Neural cell (in vitro differentiated cells): ENCODE measurements around the gene CTNNA2. TPM values are rescaled to one million over a fixed set of nuclear protein-coding genes. Genes with fewer than 3 reads are reported as not detected.

Experiments
- H2AFZ ChIP-seq: fragments of 200-600, 300-800 bp; sonication (generic), shearing (Covaris generic); 2 replicates; pipeline ENCODE4 v1.6.0; 2014; ENCODE audit warnings: low read depth, mild to moderate bottlenecking, antibody characterized with exemption, low read length, moderate library complexity
- H3F3A ChIP-seq: fragments of 200-600 bp; shearing (Covaris generic); 2 replicates; pipeline ENCODE4 v1.6.1; 2016; ENCODE audit warnings: mild to moderate bottlenecking, moderate library complexity, mixed read lengths, antibody characterized with exemption, low read length; ENCODE audit not compliant: insufficient read depth, poor library complexity, severe bottlenecking
- H3K27ac ChIP-seq: fragments of 200-600, 300-800 bp; sonication (generic), shearing (Covaris generic); 2 replicates; pipeline ENCODE4 v1.5.1; 2014; ENCODE audit warnings: mild to moderate bottlenecking, low read length, moderate library complexity
- H3K27me3 ChIP-seq: fragments of 300-800, 200-600 bp; sonication (generic), shearing (Covaris generic); 2 replicates; pipeline ENCODE4 v1.6.0; 2014; ENCODE audit warnings: mild to moderate bottlenecking, low read depth, low read length, moderate library complexity; ENCODE audit not compliant: insufficient read depth
- H3K36me3 ChIP-seq: fragments of 300-800, 200-600 bp; sonication (generic), shearing (Covaris generic); 2 replicates; pipeline ENCODE4 v1.5.1; 2014; ENCODE audit warnings: mild to moderate bottlenecking, antibody characterized with exemption, low read length, moderate library complexity; ENCODE audit not compliant: insufficient read depth
- H3K4me2 ChIP-seq: fragments of 300-800, 200-600 bp; sonication (generic), shearing (Covaris generic); 2 replicates; pipeline ENCODE4 v1.6.0; 2014; ENCODE audit warnings: mild to moderate bottlenecking, low read length
- H3K4me3 ChIP-seq: fragments of 300-800, 200-600 bp; sonication (generic), shearing (Covaris generic); 2 replicates; pipeline ENCODE4 v1.5.1; 2014; ENCODE audit warnings: mild to moderate bottlenecking, low read length, moderate library complexity
- H3K79me2 ChIP-seq: fragments of 200-600 bp; shearing (Covaris generic); replicated peaks from 2 replicates; pipeline ENCODE4 v1.6.0; 2014; ENCODE audit warnings: mild to moderate bottlenecking, low read length, moderate library complexity; ENCODE audit not compliant: insufficient read depth
- H3K9ac ChIP-seq: fragments of 300-800, 200-600 bp; sonication (generic), shearing (Covaris generic); 2 replicates; pipeline ENCODE4 v1.6.1; 2016; ENCODE audit warnings: mild to moderate bottlenecking, low read length, mixed read lengths
- H3K9me2 ChIP-seq: fragments of 200-600 bp; shearing (Covaris generic); 2 replicates; pipeline ENCODE4 v1.6.1; 2016; ENCODE audit warnings: mild to moderate bottlenecking, low read length, mixed read lengths; ENCODE audit not compliant: insufficient read depth
- H3K9me3 ChIP-seq: fragments of 200-600, 300-800 bp; sonication (generic), shearing (Covaris generic); 2 replicates; pipeline ENCODE4 v1.6.1; 2016; ENCODE audit warnings: mild to moderate bottlenecking, mixed run types, low read length, moderate library complexity, mixed read lengths
- H4K20me1 ChIP-seq: fragments of 200-600 bp; shearing (Covaris generic); 2 replicates; pipeline ENCODE4 v1.6.1; 2016; ENCODE audit warnings: mild to moderate bottlenecking, mixed run types; ENCODE audit not compliant: insufficient read depth
- EP300 ChIP-seq: fragments of 450-650 bp; conservative IDR thresholded peaks from 2 replicates; pipeline ENCODE4 v1.6.1; 2014; ENCODE audit warnings: antibody characterized with exemption, mild to moderate bottlenecking, moderate library complexity; ENCODE audit not compliant: poor library complexity, severe bottlenecking
- EZH2 ChIP-seq: fragments of 200-600, 300-800 bp; shearing (Covaris generic), sonication (generic); IDR thresholded peaks from 2 replicates; pipeline ENCODE4 v1.6.1; 2014; ENCODE audit warnings: antibody characterized with exemption, low read length, borderline replicate concordance, mild to moderate bottlenecking; ENCODE audit not compliant: insufficient read depth, poor library complexity, severe bottlenecking
- MXI1 ChIP-seq: fragments of 450-650 bp; conservative IDR thresholded peaks from 2 replicates; pipeline ENCODE4 v1.6.1; 2014; ENCODE audit warnings: antibody characterized with exemption, mild to moderate bottlenecking; ENCODE audit not compliant: poor library complexity, severe bottlenecking
- POLR2AphosphoS5 ChIP-seq: IDR thresholded peaks from 2 replicates; pipeline ENCODE4 v1.6.1; 2012
- RAD21 ChIP-seq: fragments of 450-650 bp; conservative IDR thresholded peaks from 2 replicates; pipeline ENCODE4 v1.6.1; 2014; ENCODE audit warnings: antibody characterized with exemption, mild to moderate bottlenecking, moderate library complexity
- SMC3 ChIP-seq: fragments of 450-650 bp; conservative IDR thresholded peaks from 2 replicates; pipeline ENCODE4 v1.6.1; 2014; ENCODE audit warnings: antibody characterized with exemption, mild to moderate bottlenecking, moderate library complexity; ENCODE audit not compliant: poor library complexity
- TAF1 ChIP-seq: IDR thresholded peaks from 2 replicates; pipeline ENCODE4 v1.6.1; 2012; ENCODE audit warnings: low read depth
- polyA plus RNA-seq: library from polyadenylated mRNA; depleted of rRNA; stranded (reverse); fragments of >200 nt; gene quantifications from 2 replicates; pipeline ENCODE4 v1.2.3, GENCODE V29; 2014
- TF ChIP-seq, protein P1 (sequence below): fragments of 450-650 bp; IDR thresholded peaks from 2 replicates; pipeline ENCODE4 v1.5.1; 2014; ENCODE audit warnings: antibody characterized with exemption, mild to moderate bottlenecking, moderate library complexity; ENCODE audit not compliant: poor library complexity, severe bottlenecking
- TF ChIP-seq, protein P2 (sequence below): IDR thresholded peaks from 2 replicates; pipeline ENCODE4 v1.6.1; 2012; ENCODE audit warnings: borderline replicate concordance

CTNNA2 gene
- polyA plus RNA-seq, 1 donor from 2014 or later, result 194 TPM

DNA sequence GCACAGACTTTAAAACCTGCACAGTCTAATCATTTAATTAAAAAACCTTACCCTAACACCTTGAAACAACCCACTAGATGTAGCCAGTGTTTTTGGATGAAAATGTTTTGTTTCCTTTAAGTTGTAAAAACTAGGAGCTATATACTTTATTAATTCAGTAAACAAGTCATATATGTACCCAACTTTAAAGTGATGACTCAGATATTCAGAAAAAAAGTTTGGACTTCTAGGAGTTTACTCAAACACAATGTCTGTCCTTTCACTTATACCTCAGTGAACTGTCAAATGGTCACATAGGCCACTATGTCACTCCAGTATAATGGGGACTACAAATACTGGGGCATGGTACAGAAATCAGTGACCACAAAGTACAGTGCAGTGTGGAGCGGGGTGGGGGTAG is 431.4 kb downstream of the CTNNA2 start:
- no peaks in the 10 kb centered on the region for H3K36me3 ChIP-seq
- no peak overlapping the region for H2AFZ ChIP-seq

DNA sequence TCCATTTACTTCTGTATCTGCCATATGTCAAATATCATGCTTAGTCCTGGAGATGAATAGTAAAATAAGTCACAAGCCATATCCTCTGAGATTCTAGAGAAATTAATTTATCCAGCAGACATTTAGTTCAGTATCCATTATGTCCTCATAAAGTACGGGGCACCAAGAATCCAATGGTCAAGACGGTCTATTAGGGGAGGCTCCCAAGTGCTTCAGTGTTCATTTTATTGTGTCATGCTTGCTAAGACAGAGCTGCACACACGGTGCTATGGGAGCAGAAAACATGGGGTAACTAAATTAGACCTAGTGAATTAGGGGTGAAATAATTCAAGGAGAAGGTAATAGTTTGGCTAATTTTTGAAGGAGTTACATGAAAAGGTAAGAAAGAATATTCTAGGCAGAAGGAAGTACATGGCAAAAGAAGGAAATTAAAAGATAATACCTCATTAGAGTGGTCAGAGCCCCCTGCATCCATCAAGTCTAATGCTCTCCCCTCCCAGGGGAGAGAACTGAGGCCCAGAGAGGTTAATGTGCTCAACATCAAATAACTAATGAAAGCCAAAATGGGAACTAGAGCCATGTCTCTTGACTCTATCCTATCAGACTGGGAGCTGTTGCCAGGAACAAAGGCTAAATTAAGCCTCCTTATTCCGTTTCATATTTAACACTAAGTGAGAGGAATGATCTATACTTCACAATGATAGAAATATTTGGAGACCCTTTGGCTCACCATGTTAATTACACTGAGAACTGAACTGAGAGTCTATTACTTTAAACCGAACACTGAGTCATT is 433.0 kb downstream of the CTNNA2 start:
- Histone ChIP-seq H3K9me3 (no peaks in the 10 kb centered on the region), H3K4me3 (no peak overlapping the region), H3K9me2 (no peaks in the 10 kb centered on the region), H3K36me3 (no peaks in the 10 kb centered on the region), H4K20me1 (no peaks in the 10 kb centered on the region), H3K79me2 (no peaks in the 10 kb centered on the region), H2AFZ (no peak overlapping the region), H3K27ac (no peak overlapping the region), H3K9ac (no peak overlapping the region), H3K4me2 (no peak overlapping the region), H3K27me3 (no peaks in the 10 kb centered on the region), H3F3A (peaks cover 4% of the 10 kb centered on the region)
- TF ChIP-seq, protein P1, sequence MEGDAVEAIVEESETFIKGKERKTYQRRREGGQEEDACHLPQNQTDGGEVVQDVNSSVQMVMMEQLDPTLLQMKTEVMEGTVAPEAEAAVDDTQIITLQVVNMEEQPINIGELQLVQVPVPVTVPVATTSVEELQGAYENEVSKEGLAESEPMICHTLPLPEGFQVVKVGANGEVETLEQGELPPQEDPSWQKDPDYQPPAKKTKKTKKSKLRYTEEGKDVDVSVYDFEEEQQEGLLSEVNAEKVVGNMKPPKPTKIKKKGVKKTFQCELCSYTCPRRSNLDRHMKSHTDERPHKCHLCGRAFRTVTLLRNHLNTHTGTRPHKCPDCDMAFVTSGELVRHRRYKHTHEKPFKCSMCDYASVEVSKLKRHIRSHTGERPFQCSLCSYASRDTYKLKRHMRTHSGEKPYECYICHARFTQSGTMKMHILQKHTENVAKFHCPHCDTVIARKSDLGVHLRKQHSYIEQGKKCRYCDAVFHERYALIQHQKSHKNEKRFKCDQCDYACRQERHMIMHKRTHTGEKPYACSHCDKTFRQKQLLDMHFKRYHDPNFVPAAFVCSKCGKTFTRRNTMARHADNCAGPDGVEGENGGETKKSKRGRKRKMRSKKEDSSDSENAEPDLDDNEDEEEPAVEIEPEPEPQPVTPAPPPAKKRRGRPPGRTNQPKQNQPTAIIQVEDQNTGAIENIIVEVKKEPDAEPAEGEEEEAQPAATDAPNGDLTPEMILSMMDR, result no peak
- TF ChIP-seq EZH2 (no peak), TAF1 (no peak), RAD21 (no peak), SMC3 (no peak), MXI1 (no peak), POLR2AphosphoS5 (no peak), EP300 (no peak)
- TF ChIP-seq, protein P2, sequence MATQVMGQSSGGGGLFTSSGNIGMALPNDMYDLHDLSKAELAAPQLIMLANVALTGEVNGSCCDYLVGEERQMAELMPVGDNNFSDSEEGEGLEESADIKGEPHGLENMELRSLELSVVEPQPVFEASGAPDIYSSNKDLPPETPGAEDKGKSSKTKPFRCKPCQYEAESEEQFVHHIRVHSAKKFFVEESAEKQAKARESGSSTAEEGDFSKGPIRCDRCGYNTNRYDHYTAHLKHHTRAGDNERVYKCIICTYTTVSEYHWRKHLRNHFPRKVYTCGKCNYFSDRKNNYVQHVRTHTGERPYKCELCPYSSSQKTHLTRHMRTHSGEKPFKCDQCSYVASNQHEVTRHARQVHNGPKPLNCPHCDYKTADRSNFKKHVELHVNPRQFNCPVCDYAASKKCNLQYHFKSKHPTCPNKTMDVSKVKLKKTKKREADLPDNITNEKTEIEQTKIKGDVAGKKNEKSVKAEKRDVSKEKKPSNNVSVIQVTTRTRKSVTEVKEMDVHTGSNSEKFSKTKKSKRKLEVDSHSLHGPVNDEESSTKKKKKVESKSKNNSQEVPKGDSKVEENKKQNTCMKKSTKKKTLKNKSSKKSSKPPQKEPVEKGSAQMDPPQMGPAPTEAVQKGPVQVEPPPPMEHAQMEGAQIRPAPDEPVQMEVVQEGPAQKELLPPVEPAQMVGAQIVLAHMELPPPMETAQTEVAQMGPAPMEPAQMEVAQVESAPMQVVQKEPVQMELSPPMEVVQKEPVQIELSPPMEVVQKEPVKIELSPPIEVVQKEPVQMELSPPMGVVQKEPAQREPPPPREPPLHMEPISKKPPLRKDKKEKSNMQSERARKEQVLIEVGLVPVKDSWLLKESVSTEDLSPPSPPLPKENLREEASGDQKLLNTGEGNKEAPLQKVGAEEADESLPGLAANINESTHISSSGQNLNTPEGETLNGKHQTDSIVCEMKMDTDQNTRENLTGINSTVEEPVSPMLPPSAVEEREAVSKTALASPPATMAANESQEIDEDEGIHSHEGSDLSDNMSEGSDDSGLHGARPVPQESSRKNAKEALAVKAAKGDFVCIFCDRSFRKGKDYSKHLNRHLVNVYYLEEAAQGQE, result no peak

More for the DNA sequence above, 431.4 kb downstream of the CTNNA2 start:
- no peak for TF ChIP-seq EP300
- TF ChIP-seq SMC3, result no peak
- no peak for TF ChIP-seq RAD21
- no peak for TF ChIP-seq POLR2AphosphoS5
- TF ChIP-seq, protein P2, result no peak
- TF ChIP-seq, protein P1, result no peak
- no peak for TF ChIP-seq TAF1
- TF ChIP-seq MXI1, result no peak
- no peak for TF ChIP-seq EZH2
- H3K27ac ChIP-seq, result no peak overlapping the region
- H3K4me3 ChIP-seq, result no peak overlapping the region
- peaks cover 4% of the 10 kb centered on the region for H3F3A ChIP-seq
- no peaks in the 10 kb centered on the region for H4K20me1 ChIP-seq
- no peaks in the 10 kb centered on the region for H3K27me3 ChIP-seq
- H3K79me2 ChIP-seq, result no peaks in the 10 kb centered on the region
- H3K9ac ChIP-seq, result no peak overlapping the region
- H3K9me2 ChIP-seq, result no peaks in the 10 kb centered on the region
- H3K4me2 ChIP-seq, result no peak overlapping the region
- H3K9me3 ChIP-seq, result no peaks in the 10 kb centered on the region
